ENCODE measurements around the gene CEBPB. TPM values are rescaled to one million over a fixed set of nuclear protein-coding genes. Genes with fewer than 3 reads are reported as not detected.

CEBPB gene
- total and polyA plus RNA-seq, 7 experiments from 2014 or later, result 12.8 to 201 (median 37.1) TPM

DNA sequence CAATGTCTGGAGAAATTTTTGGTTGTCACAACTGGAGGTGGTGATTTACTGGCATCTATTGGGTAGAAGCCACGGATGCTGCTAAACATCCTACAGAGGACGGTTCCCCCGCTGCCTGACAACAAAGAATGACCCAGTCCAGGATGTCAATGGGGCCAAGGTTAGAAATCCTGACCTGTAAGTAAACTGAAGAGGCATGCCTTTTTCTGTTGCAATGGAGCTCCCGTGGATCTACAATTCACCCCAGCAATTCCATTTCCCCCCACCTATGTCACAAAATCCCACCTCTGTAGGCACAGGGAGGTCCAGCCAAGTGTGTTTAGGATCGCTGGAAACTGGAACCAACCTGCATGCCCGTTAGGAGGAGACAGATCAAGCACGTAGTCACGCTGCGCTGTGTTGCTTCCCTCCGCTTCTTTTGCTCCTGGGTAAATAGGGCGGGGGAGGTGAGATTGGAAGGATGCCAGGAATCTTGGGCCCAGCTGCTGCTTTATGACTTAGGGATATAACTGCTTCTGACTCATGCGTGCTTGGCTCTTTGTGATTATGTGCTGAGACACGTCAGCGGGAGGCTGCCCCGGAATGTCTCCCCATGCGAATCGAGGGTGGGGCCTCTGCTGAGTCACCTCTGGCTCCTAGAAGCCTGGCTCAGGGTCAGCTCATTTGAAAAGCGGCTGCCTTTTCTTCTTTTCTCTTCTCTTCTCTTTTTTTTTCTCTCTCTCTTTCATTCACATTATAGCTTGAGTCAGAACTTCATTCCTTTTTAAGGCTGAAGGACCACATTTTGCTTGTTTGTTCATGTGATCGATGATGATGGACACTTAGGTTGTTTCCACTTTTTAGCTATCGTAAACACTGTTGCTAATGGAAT, 24.7 kb upstream of the CEBPB start:
- H3K27ac ChIP-seq (ENCODE audit: low read depth, low read length), result no peak overlapping the region
- H3K36me3 Mint-ChIP-seq, result peaks cover 0 to 4% (median 0%) of the 10 kb centered on the region in 5 donors
- H3K27me3 Mint-ChIP-seq, result peaks cover 0 to 10% (median 5%) of the 10 kb centered on the region in 5 donors
- peaks cover 0 to 2% (median 0%) of the 10 kb centered on the region in 11 donors for H3K9me3 Mint-ChIP-seq
- ChIA-PET CTCF (interaction anchor here (1.0 to 10.0 kb wide), 5 partner anchors 31 to 187 kb away, joined by 3 to 236 read pairs (median 6); partner anchors contain the start of gene UBE2V1), POLR2A (interaction anchor here (0.6 to 1.4 kb wide), 12 partner anchors 7 to 56 kb away, joined by 3 to 9 read pairs (median 3); partner anchors contain the start of genes PEDS1 and UBE2V1)
- intact Hi-C loops (cut with micrococcal nuclease), result loop anchor here in 1 of 2 donors (1.0 kb wide), 1 partner anchor 13 kb away; the partner anchor contains the start of gene PEDS1
- peaks cover 7 to 16% (median 13%) of the 10 kb centered on the region in 7 donors for H3K4me1 Mint-ChIP-seq
- H3K4me3 ChIP-seq (ENCODE audit: low read length), result no peak overlapping the region
- H3K27ac Mint-ChIP-seq, result peak overlapping the region in 4 of 9 donors; percentile 14 to 85 (median 44)
- H3K4me1 ChIP-seq (ENCODE audit: control insufficient read depth in 2 of 2, insufficient read depth in 2 of 2, low read length in 2 of 2), result no peaks in the 10 kb centered on the region
- H3K4me3 Mint-ChIP-seq, result peak overlapping the region; percentile 5 to 86 (median 48)
- no peaks in the 10 kb centered on the region for H3K27me3 ChIP-seq (ENCODE audit: control insufficient read depth in 2 of 2, insufficient read depth in 2 of 2, low read length in 2 of 2)
- H3K36me3 ChIP-seq (ENCODE audit: control insufficient read depth in 2 of 3, insufficient read depth in 3 of 3, low read length in 3 of 3), result no peaks in the 10 kb centered on the region
- DNase-seq, result peak in 6 of 9 donors; percentile 15 to 76 (median 36)
- ATAC-seq, result peak; percentile 94
- H3K9me3 ChIP-seq (ENCODE audit: control insufficient read depth in 2 of 3, low read length in 3 of 3), result no peaks in the 10 kb centered on the region

DNA sequence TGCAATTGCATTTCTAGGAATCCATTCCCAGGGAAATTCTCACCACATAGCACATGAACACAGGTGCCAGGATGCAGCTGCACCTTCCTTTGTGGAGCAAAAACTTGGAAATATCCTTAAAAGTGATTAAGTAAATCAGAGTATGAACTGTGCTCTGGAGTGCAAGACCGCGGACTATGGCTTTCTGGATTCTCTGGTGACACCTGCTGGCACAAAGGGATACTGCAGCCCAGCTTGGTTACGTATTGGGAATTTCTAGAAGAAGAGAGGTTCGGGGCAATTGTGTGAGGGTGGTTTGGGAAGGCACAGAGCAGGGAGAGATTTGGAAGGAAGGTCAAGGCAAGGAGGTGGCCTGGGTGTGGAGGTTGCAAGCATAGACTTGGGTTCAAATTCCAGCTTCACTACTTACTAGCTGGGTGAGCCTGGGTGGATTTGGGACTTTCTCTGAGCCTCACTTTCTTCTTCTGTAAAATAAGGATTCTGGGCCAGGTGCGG, 21.3 kb upstream of the CEBPB start:
- Mint-ChIP-seq H3K9me3 (peaks cover 0 to 2% (median 0%) of the 10 kb centered on the region in 11 donors), H3K27me3 (peaks cover 8 to 17% (median 16%) of the 10 kb centered on the region in 5 donors), H3K36me3 (peaks cover 0 to 4% (median 0%) of the 10 kb centered on the region in 5 donors), H3K4me1 (peaks cover 7 to 23% (median 14%) of the 10 kb centered on the region in 7 donors), H3K4me3 (no peak overlapping the region), H3K27ac (peak overlapping the region in 2 of 9 donors; percentile 8 to 32)
- intact Hi-C loops (cut with micrococcal nuclease), result loop anchor here (1.0 to 2.0 kb wide), 8 partner anchors 10 to 190 kb away; partner anchors contain the start of gene PEDS1 (in 1 of the 2)
- H3K27me3 ChIP-seq (ENCODE audit: control insufficient read depth in 2 of 2, insufficient read depth in 2 of 2, low read length in 2 of 2), result no peaks in the 10 kb centered on the region
- ChIA-PET POLR2A (interaction anchor here (0.8 to 2.8 kb wide), 8 partner anchors 16 to 188 kb away, joined by 4 to 23 read pairs (median 8); partner anchors contain the start of genes PEDS1 and UBE2V1), CTCF (interaction anchor here (0.6 to 10.0 kb wide), 22 partner anchors 9 to 384 kb away, joined by 3 to 236 read pairs (median 4); partner anchors contain the start of genes PEDS1 and UBE2V1)
- ATAC-seq (peak; percentile 79), DNase-seq (peak; percentile 60 to 84 (median 71))
- H3K4me1 ChIP-seq (ENCODE audit: control insufficient read depth in 2 of 2, insufficient read depth in 2 of 2, low read length in 2 of 2), result no peaks in the 10 kb centered on the region
- H3K27ac ChIP-seq (ENCODE audit: low read depth, low read length), result no peak overlapping the region
- no peaks in the 10 kb centered on the region for H3K36me3 ChIP-seq (ENCODE audit: control insufficient read depth in 2 of 3, insufficient read depth in 3 of 3, low read length in 3 of 3)
- no peak overlapping the region for H3K4me3 ChIP-seq (ENCODE audit: low read length)
- H3K9me3 ChIP-seq (ENCODE audit: control insufficient read depth in 2 of 3, low read length in 3 of 3), result no peaks in the 10 kb centered on the region

DNA sequence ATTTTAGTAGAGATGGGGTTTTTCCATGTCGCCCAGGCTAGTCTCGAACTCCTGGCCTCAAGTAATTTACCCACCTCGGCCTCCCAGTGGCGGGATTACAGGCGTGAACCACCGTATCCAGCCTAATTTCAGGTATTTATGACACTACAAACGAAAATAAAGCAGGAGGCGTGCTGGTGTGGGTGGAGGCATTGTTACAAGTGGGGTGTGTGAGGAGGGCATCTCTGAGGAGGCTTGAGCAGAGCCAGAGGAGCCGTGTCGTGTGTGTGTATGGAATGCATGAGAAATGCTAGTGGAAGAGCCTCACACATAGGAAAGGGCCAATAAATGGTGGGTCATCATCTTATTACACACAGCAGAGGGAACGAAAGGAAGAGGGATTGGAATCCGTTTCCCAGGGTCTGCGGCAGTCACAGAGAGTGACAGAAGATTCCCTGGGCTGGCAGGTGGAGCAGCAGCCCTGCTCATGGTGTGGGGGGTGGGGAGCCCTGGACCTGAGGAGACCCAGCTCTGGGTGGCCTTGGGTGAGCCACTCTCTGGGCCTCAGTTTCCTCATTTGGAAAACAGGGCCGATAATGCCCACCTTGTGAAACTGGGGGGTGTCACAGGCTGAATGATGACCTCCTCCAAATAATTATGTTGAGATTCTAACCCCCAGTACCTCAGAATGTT, 19.9 kb upstream of the CEBPB start:
- Histone ChIP-seq H3K27ac (ENCODE audit: low read depth, low read length) (no peak overlapping the region), H3K4me3 (ENCODE audit: low read length) (no peak overlapping the region), H3K9me3 (ENCODE audit: control insufficient read depth in 2 of 3, low read length in 3 of 3) (no peaks in the 10 kb centered on the region), H3K27me3 (ENCODE audit: control insufficient read depth in 2 of 2, insufficient read depth in 2 of 2, low read length in 2 of 2) (no peaks in the 10 kb centered on the region), H3K36me3 (ENCODE audit: control insufficient read depth in 2 of 3, insufficient read depth in 3 of 3, low read length in 3 of 3) (no peaks in the 10 kb centered on the region), H3K4me1 (ENCODE audit: control insufficient read depth in 2 of 2, insufficient read depth in 2 of 2, low read length in 2 of 2) (no peaks in the 10 kb centered on the region)
- peaks cover 8 to 17% (median 16%) of the 10 kb centered on the region in 5 donors for H3K27me3 Mint-ChIP-seq
- peak overlapping the region in 1 of 10 donors; percentile 16 for H3K4me3 Mint-ChIP-seq
- peaks cover 7 to 20% (median 13%) of the 10 kb centered on the region in 7 donors for H3K4me1 Mint-ChIP-seq
- H3K36me3 Mint-ChIP-seq, result peaks cover 0 to 4% (median 0%) of the 10 kb centered on the region in 5 donors
- H3K27ac Mint-ChIP-seq, result no peak overlapping the region
- POLR2A ChIA-PET, result interaction anchor here (1.7 to 2.8 kb wide), 3 partner anchors 48 to 57 kb away, joined by 8 to 23 read pairs (median 11); partner anchors contain the start of gene UBE2V1
- peaks cover 0 to 2% (median 0%) of the 10 kb centered on the region in 11 donors for H3K9me3 Mint-ChIP-seq
- intact Hi-C loops (cut with micrococcal nuclease), result no loop called here
- ATAC-seq, result no peak
- CTCF ChIA-PET, result interaction anchor here (0.6 to 10.0 kb wide), 6 partner anchors 8 to 152 kb away, joined by 3 to 236 read pairs (median 6); no protein-coding TSS in a partner anchor
- no peak for DNase-seq

DNA sequence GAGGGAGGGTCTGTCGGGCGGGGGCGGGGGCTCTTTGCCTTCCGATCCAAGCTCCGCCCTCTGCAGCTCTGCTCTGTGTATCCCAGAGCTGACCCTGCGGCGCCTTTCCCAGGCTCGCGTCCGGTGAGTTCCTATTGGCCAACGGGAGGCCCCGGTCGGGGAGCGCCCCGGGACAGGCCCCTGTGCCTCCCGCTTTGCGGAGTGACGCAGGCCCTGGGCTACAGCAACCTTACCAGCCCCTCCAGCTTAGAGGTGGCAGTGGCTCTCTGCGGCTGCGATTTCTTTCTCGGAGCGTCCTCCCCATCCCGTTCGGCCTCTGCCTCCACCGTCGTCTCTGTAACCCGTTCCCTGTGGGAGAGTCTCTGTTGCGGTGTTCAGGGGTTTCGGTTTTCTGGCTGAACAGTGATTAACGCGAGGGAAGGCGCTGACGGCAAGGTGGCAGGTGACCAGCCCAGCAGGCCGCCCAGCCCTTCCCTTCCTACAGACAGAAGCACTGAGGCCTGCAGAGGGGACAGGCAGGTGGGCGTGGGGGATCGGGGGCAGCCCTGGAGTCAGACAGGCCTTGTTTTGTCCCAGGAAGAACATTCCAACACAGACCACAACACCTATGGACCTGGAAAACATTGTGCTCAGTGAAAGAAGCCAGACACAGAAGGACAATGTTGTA, 18.1 kb upstream of the CEBPB start:
- Mint-ChIP-seq H3K27ac (no peak overlapping the region), H3K4me3 (peak overlapping the region in 6 of 10 donors; percentile 22 to 53 (median 39)), H3K9me3 (peaks cover 0 to 2% (median 0%) of the 10 kb centered on the region in 11 donors), H3K4me1 (peaks cover 0 to 13% (median 5%) of the 10 kb centered on the region in 7 donors), H3K36me3 (peaks cover 0 to 4% (median 0%) of the 10 kb centered on the region in 5 donors), H3K27me3 (peaks cover 9 to 17% (median 16%) of the 10 kb centered on the region in 5 donors)
- Histone ChIP-seq H3K4me1 (ENCODE audit: control insufficient read depth in 2 of 2, insufficient read depth in 2 of 2, low read length in 2 of 2) (no peaks in the 10 kb centered on the region), H3K4me3 (ENCODE audit: low read length) (no peak overlapping the region), H3K27me3 (ENCODE audit: control insufficient read depth in 2 of 2, insufficient read depth in 2 of 2, low read length in 2 of 2) (no peaks in the 10 kb centered on the region), H3K9me3 (ENCODE audit: control insufficient read depth in 2 of 3, low read length in 3 of 3) (no peaks in the 10 kb centered on the region), H3K27ac (ENCODE audit: low read depth, low read length) (no peak overlapping the region), H3K36me3 (ENCODE audit: control insufficient read depth in 2 of 3, insufficient read depth in 3 of 3, low read length in 3 of 3) (no peaks in the 10 kb centered on the region)
- ChIA-PET POLR2A (interaction anchor here (1.0 kb wide), 1 partner anchor 52 kb away, joined by 3 read pairs; no protein-coding TSS in a partner anchor), CTCF (interaction anchor here (1.5 to 10.0 kb wide), 2 partner anchors 15 to 52 kb away, joined by 3 to 236 read pairs; no protein-coding TSS in a partner anchor)
- intact Hi-C loops (cut with micrococcal nuclease), result no loop called here
- peak; percentile 56 for ATAC-seq
- no peak for DNase-seq

DNA sequence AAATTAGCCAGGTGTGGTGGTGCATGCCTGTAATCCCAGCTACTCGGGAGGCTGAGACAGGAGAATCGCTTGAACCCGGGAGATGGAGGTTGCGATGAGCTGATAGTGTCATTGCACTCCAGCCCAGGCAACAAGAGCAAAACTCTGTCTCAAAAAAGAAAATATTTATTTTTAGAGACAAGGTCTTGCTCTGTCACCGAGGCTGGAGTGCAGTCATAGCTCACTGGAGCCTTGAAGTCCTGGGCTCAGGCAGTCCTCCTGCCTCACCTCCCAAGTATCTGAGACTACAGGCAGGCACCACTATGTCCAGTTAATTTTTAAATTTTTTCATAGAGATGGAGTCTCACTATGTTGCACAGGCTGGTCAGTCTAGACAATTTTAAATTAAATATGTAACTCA, 16.2 kb upstream of the CEBPB start:
- intact Hi-C loops (cut with micrococcal nuclease), result no loop called here
- no peaks in the 10 kb centered on the region for H3K9me3 ChIP-seq (ENCODE audit: control insufficient read depth in 2 of 3, low read length in 3 of 3)
- no peaks in the 10 kb centered on the region for H3K4me1 ChIP-seq (ENCODE audit: control insufficient read depth in 2 of 2, insufficient read depth in 2 of 2, low read length in 2 of 2)
- H3K27me3 ChIP-seq (ENCODE audit: control insufficient read depth in 2 of 2, insufficient read depth in 2 of 2, low read length in 2 of 2), result no peaks in the 10 kb centered on the region
- ATAC-seq (no peak), DNase-seq (no peak)
- no peak overlapping the region for H3K4me3 ChIP-seq (ENCODE audit: low read length)
- no peaks in the 10 kb centered on the region for H3K36me3 ChIP-seq (ENCODE audit: control insufficient read depth in 2 of 3, insufficient read depth in 3 of 3, low read length in 3 of 3)
- no peak overlapping the region for H3K27ac ChIP-seq (ENCODE audit: low read depth, low read length)
- POLR2A ChIA-PET, result interaction anchor here (1.2 kb wide), 1 partner anchor 45 kb away, joined by 3 read pairs; no protein-coding TSS in a partner anchor
- Mint-ChIP-seq H3K36me3 (peaks cover 0 to 2% (median 0%) of the 10 kb centered on the region in 5 donors), H3K4me3 (no peak overlapping the region), H3K27ac (no peak overlapping the region), H3K4me1 (peaks cover 2 to 13% (median 5%) of the 10 kb centered on the region in 7 donors), H3K27me3 (peaks cover 5 to 19% (median 12%) of the 10 kb centered on the region in 5 donors), H3K9me3 (peaks cover 0 to under 1% (median 0%) of the 10 kb centered on the region in 11 donors)
- CTCF ChIA-PET, result interaction anchor here (10.0 kb wide), 1 partner anchor 54 kb away, joined by 236 read pairs; no protein-coding TSS in a partner anchor

Measured in naive thymus-derived CD4-positive, alpha-beta T cell (primary cell).